HG03469 (cell line): ENCODE results near the gene ARRDC4.
A peak's percentile ranks its signal among the peaks of the same experiment; 100 is the strongest.

ENCODE experiments used
- ATAC-seq: cut with Tn5 transposase; IDR thresholded peaks from one replicate; pipeline ENCODE4 v1.9.1; 2021; ENCODE audit warnings: mild to moderate bottlenecking, moderate library complexity, moderate number of reproducible peaks; ENCODE audit not compliant: unreplicated experiment

Gene ARRDC4

DNA sequence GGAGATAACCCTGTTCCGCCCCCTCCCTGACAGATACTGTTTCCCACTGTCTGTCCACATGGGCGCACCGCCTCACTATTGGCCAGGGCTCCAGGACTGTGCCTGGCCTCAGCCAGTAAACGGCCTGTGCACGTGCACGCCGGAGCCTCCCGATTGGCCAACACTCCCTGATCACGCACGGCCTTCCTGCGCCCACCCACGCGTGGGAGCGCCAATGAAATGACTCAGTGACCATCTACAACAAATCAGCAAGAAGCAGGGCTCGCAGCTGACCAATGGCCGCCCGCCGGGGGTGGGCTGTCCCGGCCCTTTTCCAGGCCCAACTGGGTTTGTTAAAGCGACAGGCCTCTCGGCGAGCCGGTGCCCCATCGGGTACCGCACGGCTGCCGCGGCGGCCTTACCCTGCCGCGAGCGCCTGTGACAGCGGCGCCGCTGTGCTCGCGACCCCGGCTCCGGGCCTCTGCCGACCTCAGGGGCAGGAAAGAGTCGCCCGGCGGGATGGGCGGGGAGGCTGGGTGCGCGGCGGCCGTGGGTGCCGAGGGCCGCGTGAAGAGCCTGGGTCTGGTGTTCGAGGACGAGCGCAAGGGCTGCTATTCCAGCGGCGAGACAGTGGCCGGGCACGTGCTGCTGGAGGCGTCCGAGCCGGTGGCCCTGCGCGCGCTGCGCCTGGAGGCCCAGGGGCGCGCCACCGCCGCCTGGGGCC, at the start of gene ARRDC4:
TSS of gene ARRDC4 (plus strand) at position 340 of the 703 bp plus-strand sequence. CDS start at position 499, 159 bp downstream.
- ATAC-seq = peak; percentile 91

DNA sequence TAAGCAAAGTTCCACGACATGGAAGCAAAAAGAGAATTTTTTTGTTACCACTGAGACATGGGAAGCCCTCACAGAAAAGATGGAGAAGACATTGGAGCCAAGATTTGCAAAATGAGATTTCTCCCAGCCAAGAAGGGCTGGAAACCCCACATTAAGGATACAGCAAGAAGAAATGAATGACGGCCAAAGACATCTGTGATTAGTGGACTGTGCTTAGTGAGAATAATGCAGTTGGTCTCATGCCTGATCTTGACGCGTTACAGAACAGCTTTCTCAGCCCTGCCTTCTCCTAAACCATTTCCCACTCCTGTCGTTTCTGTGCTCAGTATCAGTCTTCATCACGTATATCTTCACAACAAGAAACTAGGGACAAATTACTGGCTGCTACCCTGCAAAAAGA, 45.8 kb upstream of the ARRDC4 start:
- no peak for ATAC-seq

DNA sequence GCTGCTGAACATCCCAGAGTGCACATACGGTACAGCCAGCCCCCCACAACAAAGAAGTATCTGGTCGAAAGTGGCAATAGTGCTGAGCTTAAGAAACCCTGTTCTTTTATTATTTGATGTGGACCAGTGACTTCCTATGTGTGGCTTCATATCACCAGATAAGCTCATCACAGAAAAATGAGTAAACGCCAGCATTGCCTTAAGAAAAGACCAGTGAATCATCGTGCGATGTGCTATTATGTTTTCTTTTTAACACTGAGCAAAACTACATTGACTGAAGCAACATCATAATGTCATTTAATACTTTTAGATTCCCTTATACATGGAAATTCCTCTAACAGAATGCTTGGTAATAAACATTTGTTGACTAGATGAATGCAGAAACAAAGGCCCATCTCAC, 45.2 kb upstream of the ARRDC4 start:
- no peak for ATAC-seq

GRCh38 chr15:97921296-97921865, 39.1 kb upstream of the ARRDC4 start:
- ATAC-seq = no peak

- ATAC-seq = no peak
These were observed 30.9 kb upstream of the ARRDC4 start for GRCh38 chr15:97929456-97930229.

- ATAC-seq = no peak
These were observed 30.3 kb upstream of the ARRDC4 start for GRCh38 chr15:97930230-97930629.

DNA sequence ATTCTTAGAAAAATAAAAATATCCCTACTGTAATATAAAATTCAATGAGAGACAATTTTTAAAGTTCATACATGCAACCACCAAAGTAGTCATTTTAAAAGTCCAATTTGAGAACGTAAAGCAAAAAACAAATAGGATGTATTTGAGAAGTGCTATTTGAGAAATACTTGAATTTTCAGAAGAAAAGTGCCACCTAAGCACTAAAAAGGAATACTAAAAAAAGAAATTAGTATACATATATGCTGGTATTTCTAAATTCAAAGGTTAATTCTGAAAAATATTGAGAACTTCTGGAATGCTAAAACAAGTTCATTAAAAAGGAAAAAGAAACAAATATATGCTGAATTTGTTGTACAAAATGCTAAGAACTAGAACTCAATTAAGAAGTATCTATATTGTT, 29.2 kb upstream of the ARRDC4 start:
- no peak for ATAC-seq

DNA sequence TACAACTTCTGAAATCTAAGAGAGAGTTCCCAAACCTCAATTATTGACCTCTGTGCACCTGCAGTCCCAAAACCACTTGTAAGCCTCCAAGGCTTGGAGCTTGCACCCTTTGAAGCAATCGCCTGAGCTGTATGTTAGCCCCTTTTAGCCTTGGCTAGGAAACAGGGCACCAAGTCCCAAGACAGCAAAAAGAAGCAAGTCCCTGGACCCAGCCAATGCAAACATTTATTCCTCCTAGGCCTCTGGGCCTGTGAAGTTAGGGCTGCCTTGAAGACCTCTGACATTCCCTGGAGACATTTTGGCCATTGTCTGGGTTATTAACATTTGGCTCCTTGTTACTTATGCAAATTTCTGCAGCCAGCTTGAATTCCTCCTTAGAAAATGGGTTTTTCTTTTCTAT, 26.9 kb upstream of the ARRDC4 start:
- ATAC-seq = no peak

- no peak for ATAC-seq
These were observed 19.5 kb upstream of the ARRDC4 start for GRCh38 chr15:97940993-97941392.

DNA sequence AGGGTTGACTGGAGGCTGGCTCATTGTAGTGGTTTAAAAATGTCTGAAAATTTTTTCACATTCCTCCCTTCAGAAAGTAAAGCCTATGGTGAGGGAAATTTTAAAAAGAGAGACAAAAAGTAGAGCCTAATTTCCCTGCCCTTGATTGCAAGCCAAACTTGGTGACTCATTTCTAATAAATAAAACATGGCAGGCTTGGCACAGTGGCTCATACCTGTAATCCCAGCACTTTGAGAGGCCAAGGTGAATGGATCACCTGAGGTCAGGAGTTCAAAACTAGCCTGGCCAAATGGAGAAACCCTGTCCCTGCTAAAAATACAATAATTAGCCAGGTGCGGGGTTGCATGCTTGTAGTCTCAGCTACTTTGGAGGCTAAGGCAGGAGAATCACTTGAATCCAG, 18.9 kb upstream of the ARRDC4 start:
- ATAC-seq = no peak

DNA sequence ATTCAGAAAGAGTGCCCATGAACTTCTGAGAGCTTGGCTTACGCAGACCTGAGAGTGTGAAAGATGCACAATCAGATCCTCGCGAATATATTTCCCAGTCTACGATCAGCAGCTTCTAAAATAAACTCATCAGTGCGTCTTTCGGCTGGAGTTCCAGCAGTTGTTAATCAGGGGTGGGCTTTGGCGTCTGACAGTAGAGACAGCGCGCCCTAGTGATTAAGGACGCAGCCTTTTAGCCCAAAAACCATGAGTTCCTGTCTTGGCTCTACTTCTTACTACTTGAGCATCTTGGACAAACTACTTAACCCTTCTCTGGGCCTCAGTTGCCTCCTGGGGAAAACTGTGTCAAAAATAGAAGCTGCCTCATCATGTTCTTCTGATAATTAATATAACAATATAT, 15.8 kb upstream of the ARRDC4 start:
- no peak for ATAC-seq

DNA sequence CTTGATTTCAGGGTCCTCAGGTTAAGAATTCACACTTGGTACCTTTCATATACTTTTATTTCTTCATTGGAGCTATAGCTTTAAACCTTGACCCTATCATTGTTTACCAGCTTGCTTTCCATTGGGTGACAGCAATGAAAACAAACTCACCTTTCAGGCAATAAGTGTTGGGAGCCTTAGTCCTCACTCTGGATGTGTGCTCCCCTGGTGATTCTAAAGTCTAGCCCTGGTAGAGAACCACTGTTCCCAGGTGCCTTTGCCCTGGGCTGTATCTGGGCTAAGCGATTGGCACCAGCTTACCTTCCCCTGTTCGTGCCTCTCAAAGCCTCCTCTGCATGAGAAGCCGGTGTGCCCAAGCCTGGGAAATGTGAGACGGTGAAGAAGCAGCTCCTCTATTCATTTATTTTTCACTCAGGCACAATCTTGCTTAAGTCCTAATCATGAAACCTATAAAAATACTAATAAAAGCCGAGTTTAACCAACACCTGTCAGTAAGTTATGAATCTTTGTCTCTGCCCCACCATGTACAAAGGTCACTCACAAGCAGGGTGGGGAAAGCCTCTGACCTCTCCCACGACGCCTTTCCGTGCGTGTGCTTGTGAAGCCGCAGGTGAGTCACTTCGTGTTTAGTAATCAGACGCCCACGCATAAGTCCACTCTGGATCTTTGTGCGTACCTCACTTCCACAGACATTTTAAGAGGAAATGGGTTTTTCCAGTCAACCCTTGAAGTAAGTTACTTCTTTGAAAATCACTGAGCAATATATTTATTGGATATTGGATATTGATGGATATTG, 12.8 kb upstream of the ARRDC4 start:
- no peak for ATAC-seq

DNA sequence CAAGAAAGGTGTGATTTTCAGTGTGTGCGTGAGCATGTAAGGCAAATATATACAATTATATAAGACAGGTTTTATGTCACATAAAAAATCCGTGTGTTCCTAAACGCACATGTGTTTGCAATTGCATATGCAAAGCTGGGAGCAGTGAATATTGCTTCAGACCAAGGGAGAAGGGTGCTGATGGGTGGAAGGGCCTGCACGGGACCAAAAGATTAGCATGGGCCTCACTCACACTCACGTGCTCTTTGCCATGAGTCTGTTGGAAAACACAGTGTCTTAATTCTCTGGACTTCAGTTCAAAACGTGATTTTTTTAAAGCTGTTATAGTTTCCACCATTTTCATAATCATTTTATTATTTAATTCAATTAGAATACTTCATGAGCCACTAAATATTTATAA, 7.2 kb upstream of the ARRDC4 start:
- ATAC-seq = no peak

- no peak for ATAC-seq
These were observed 6.8 kb upstream of the ARRDC4 start for GRCh38 chr15:97953748-97954147.

GRCh38 chr15:97955035-97955434, 5.5 kb upstream of the ARRDC4 start:
- ATAC-seq = no peak

DNA sequence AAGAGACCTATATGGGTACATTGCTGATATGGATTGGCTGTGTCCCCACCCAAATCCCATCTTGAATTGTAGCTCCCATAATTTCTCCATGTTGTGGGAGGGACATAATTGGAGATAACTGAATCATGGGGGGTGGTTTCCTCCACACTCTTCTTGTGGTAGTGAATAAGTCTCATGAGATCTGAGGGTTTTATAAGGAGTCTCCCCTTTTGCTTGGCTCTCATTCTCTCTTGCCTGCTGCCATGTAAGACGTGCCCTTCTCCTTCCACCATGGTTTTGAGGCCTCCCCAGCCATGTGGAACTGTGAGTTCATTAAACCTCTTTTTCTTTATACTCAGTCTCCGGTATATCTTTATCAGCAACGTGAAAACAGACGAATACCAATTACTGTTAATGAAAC, 5.0 kb upstream of the ARRDC4 start:
- no peak for ATAC-seq

DNA sequence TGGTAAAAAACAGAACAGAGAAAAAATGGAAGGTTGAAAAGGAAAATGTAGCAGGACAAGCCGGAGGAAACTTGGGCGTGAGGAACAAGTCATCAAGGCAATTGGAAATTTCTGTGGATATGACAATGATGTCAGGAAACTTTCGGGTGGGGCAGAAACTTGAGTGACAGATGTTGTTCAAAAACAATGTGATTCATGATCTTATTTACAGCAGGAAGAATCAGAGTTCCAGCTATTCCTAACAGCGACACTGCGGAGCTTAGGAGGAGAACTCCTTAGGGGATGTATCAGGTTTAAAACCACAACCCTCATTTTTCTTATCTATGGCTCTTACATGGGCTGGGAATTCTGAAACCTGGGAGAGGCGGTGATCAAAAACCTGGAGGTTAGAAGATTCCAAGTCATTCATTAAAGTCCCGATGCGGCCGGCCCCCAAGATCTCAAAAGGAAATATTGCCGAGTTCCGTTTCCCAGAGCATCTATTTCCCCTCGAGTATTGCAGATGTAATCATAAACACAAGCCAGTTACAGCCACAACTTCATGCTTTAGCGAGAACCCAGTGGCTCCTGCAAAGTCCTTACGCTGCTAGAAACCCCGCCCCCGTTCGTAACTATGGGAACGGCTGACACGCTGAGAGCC, 659 bp upstream of the ARRDC4 start:
- ATAC-seq = no peak

GRCh38 chr15:97961067-97961954, 808 bp downstream of the ARRDC4 start:
- no peak for ATAC-seq

- ATAC-seq = no peak
These were observed 1.8 kb downstream of the ARRDC4 start for GRCh38 chr15:97962263-97962662.

GRCh38 chr15:97963779-97964178, 3.3 kb downstream of the ARRDC4 start:
- ATAC-seq = no peak
